Activated T-cell treated with anti-CD3 and anti-CD28 coated beads for 1 hour (primary cell): ENCODE results near the gene RBM25.
A peak's percentile ranks its signal among the peaks of the same experiment; 100 is the strongest.
"Not testable (repeated sequence)": the region's sequence is repeated elsewhere in the genome, so short reads cannot be mapped to it uniquely, and the experiment has no call there.

Experiments used
- DNase-seq: peaks from one replicate; pipeline ENCODE4 v3.0.0-alpha.2; 2020; ENCODE audit warnings: low read depth

RBM25 gene

GRCh38 chr14:73058224-73058921, at the start of gene RBM25:
RBM25 (plus strand) TSS chr14:73058534; CDS start chr14:73071642, 13,108 bp downstream.
- DNase-seq = peak; percentile 89

GRCh38 chr14:73011189-73011588, 47.1 kb upstream of the RBM25 start:
- not testable (repeated sequence) for DNase-seq

- DNase-seq = no peak
Observed at GRCh38 chr14:73014105-73014504, 44.2 kb upstream of the RBM25 start.

GRCh38 chr14:73015552-73015951, 42.8 kb upstream of the RBM25 start:
- not testable (repeated sequence) for DNase-seq

DNA sequence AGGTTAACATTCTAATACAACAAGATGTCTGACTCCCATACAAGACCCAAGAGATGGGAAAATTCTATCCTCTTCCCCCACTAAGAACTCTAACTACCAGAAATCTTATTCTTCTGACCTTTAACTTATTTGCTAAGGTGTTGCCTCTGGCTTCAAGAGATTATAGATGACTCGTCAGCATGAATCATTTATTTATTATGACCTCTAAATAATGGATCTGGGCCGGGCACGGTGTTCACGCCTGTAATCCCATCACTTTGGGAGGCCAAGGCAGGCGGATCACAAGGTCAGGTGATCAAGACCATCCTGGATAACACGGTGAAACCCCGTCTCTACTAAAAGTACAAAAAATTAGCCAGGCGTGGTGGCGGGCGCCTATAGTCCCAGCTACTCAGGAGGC, 42.3 kb upstream of the RBM25 start:
- DNase-seq = not testable (repeated sequence)

DNA sequence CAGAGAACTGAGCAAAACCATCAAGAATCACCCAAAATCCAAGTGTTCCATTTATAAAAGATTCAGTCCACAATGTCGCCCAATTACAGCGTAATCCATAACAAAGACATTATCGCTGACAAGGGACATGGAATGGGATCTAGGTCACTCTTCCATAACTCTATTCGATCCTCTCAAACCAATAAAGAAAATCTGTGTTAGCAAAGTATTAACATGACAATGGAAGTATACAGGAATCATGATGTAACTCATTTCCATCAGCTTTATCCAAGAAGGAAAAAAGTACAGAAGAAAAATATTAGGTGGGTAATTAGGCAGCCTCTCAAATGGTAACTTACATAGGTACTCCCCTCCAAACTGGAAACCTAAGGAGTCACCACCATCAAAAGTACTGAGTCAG, 36.3 kb upstream of the RBM25 start:
- no peak for DNase-seq

GRCh38 chr14:73025544-73025943, 32.8 kb upstream of the RBM25 start:
- DNase-seq = no peak

DNA sequence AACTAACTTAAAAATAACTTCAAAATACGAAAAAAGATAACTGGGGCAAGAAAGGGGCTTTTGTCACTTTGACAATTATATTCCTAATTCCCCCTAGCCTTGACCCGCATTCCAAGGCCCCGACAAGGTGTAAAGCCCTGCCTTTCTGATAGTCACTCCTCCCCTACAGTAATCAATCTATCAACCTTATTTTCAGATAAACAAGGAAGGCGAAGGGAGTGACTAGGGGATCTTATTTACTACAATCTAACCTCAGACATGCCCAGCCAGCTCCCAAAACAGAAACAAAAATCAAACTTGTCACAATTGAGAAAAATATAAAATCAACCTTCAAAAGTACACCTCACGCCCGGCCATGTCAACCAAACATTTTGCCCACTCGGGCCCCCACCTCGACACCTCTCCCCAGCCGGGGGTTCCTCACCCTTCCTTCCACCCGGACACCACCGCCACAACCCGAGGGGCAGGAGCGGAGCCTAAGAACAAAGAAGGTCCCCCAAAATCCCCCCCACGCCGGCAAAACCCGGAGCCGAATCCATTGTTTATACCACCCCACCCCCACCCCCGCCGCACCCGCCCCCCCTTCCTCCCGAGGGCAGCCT, 32.0 kb upstream of the RBM25 start:
- DNase-seq = no peak

- peak; percentile 82 for DNase-seq
Observed at GRCh38 chr14:73026845-73027542, 31.3 kb upstream of the RBM25 start, which contains the start of gene ZFYVE1. ZFYVE1 (minus strand) TSS chr14:73027106; CDS start chr14:73024508, 2,598 bp downstream.

- DNase-seq = no peak
Observed at GRCh38 chr14:73027546-73027945, 30.8 kb upstream of the RBM25 start.

DNA sequence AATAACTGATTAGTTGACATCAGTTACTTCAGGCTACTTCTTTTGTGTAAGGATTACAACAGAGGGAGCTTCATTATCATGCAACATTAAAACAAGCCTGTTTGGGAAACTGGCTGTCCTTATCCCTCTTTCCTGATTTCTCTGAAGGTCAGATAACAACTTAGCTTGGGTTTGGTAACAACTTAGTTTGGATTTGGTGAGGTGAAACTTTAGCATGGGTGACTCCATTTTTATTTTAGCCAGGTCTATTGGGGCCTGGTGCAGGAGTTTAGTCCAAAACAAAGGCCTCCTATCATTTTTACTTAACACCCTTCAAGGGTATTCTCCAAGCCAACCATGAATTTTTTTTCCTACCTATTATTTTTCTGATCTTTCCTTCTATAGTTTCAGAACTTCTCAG, 30.4 kb upstream of the RBM25 start:
- no peak for DNase-seq

DNA sequence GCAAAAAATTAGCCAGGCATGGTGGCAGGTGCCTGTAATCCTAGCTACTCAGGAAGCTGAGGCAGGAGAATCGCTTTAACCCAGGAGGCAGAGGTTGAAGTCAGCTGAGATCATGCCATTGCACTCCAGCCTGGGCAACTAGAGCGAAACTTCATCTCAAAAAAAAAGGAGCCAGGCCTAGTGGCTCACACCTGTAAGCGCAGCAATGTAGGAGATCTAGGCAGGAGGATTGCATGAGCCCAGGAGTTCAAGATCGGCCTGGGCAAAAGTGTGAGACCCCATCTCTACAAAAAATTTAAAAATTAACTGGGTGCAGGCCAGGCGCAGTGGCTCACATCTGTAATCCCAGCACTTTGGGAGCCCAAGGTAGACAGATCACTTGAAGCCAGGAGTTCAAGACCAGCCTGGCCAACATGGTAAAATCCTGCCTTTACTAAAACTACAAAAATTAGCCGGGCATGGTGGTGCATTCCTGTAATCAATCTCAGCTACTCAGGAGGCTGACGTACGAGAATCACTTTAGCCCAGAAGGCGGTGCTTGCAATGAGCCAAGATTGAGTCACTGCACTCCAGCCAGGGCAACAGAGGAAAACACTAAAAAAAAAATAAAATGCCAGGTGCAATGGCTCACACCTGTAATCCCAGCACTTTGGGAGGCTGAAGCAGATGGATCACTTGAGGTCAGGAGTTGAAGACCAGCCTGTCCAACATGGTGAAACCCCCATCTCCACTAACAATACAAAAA, 21.5 kb upstream of the RBM25 start:
- not testable (repeated sequence) for DNase-seq

DNA sequence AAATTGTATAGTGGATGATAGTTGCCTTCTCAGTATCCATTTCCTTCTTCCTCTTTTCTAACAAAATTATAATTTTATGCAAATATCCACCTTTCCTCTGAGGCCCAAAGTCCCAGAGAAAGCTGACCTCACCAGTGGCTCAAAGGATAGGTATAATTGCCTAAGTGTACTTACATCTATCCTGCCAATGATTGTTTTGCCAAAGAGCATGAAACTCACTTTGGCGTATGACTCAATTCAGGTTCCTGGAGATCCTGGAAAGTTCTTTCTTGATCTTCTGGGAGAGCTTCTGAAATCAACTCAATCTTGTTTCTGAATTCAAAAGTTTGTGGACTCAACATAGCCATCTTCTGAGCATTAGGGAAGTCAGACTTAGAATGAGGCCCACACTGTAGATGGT, 10.5 kb upstream of the RBM25 start:
- DNase-seq = no peak

DNA sequence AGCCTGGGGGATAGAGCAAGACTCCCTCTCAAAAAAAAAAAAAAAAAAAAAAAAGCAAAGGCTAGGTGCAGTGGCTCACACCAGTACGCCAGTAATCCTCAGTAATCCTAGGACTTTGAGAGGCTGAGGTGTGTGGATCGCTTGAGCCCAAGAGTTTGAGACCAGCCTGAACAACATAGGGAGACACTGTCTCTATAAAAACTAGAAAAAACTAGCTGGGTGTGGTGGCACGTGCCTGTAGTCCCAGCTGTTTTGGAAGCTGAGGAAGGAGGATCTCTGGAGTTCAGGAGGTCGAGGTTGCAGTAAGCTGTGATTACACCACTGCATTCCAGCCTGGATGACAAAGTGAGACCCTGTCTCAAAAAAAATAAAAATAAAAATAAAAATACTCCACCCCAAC, 8.9 kb upstream of the RBM25 start:
- no peak for DNase-seq

GRCh38 chr14:73055251-73055650, 3.1 kb upstream of the RBM25 start:
- DNase-seq = no peak

DNA sequence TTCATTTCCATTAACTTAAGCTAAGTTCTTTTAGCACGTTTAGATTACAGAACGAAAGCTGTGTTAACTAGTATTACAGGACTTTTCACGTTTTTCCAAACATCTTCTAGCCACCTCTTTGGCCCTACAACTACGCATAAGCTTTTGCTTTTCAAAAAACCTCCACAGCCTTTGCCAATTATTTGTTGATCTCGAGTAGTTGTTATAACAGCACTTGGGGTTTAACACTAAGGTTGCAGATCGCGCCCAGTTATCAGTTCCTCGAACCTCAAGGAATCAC, 450 bp upstream of the RBM25 start:
- no peak for DNase-seq

GRCh38 chr14:73058922-73059673, 764 bp downstream of the RBM25 start:
- DNase-seq = no peak

DNA sequence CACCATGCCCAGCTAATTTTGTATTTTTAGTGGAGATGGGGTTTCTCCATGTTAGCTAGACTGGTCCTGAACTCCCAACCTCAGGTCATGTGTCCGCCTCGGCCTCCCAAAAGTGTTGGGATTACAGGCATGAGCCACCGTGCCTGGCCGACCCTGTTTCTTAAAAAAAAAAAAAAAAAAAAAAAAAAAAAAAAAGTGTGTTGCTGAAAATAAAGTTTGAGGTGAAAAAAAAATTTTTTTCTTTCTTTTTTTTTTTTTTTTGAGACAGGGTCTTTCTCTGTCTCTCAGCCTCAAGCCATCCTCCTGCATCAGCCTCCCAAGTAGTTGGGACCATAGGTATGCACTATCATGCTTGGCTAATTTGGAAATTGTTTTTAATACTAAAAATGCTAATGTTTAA, 11.3 kb downstream of the RBM25 start:
- no peak for DNase-seq

DNA sequence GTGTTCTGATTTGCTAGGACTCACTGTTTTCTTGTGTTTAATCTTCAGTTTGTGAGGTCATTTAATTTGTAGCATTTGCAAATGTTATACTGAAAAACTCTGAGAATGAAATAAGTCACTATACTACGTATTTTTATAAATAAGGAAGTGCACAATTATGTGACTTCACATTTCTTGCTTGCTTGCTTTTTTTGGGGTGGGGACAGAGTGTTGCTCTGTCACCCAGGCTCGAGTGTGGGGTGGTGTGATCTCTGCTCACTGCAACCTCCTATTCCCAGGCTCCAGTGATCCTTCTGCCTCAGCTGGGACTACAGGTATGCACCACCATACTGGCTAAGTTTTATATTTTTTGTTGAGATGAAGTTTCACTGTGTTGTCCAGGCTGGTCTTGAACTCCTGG, 32.7 kb downstream of the RBM25 start:
- DNase-seq = no peak

DNA sequence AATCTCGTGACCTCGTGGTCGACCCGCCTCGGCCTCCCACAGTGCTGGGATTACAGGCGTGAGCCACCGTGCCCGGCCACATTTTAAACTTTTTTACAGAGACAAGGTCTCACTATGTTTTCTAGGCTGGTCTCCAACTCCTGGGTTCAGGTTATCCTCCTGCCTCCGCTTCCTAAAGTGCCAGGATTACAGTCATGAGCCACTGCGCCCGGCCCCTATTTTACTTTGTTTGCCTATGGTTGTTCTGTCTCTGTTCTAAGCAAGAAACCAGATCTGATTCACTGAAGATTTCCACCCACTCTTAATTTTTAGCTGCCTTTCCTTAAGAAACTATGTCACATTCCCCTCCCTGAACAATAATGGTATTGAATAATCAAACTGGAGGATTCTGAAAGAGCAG, 39.1 kb downstream of the RBM25 start:
- no peak for DNase-seq

- no peak for DNase-seq
Observed at GRCh38 chr14:73100334-73100733, 42.0 kb downstream of the RBM25 start.
